ENCODE data around the gene USP1. TPM values are rescaled to one million over a fixed set of nuclear protein-coding genes. Genes with fewer than 3 reads are reported as not detected.

USP1 gene
- total RNA-seq, 1 experiment from 2014 or later: 42.9 TPM

GRCh38 chr1:62433861-62434617 lies 2.8 kb upstream of the USP1 start:
- H3K9me3 ChIP-seq (ENCODE audit: control insufficient read depth, insufficient read depth, low read depth, low read length): no peaks in the 10 kb centered on the region
- CTCF ChIA-PET: no interaction called here
- in situ Hi-C loops (cut with HindIII; ENCODE audit: low pct_unique_long_range_greater_than_20kb, low sequenced_read_pairs): no loop called here
- peaks cover 4% of the 10 kb centered on the region; the same call in 1 of the 2 replicates for H3K36me3 ChIP-seq (ENCODE audit: control insufficient read depth, insufficient read depth, low read length)
- no peaks in the 10 kb centered on the region; the same call in 1 of the 2 replicates for H3K27me3 ChIP-seq (ENCODE audit: control insufficient read depth, insufficient read depth, low read length)
- no peak overlapping the region for H3K4me3 ChIP-seq (ENCODE audit: low read depth in 2 of 2, low read length in 2 of 2)
- no peaks in the 10 kb centered on the region for H3K4me1 ChIP-seq (ENCODE audit: control insufficient read depth, insufficient read depth, low read length)
- TF ChIP-seq REST (IDR thresholded peaks at IDR 0.05; ENCODE audit: insufficient read depth in 1 of 2, low read depth in 2 of 2, low read length in 1 of 2): no peak
- no peak for TF ChIP-seq POLR2AphosphoS5 (IDR thresholded peaks at IDR 0.05; ENCODE audit: low read depth, low read length)
- no peak for TF ChIP-seq TCF7L2 (IDR thresholded peaks at IDR 0.05; ENCODE audit: low read depth, low read length)
- no peak for TF ChIP-seq SIN3A (IDR thresholded peaks at IDR 0.05; ENCODE audit: borderline replicate concordance, insufficient read depth, low read depth, low read length)
- H3K27ac ChIP-seq (ENCODE audit: low read length): no peak overlapping the region
- intact Hi-C loops (cut with micrococcal nuclease; ENCODE audit: unreplicated experiment): no loop called here
- DNase-seq (ENCODE audit: low read depth, low spot score): no peak
- no peak for ATAC-seq
- POLR2A ChIA-PET: no interaction called here
- BruUV-seq (replicated peaks): no TSS peak

- intact Hi-C loops (cut with micrococcal nuclease; ENCODE audit: unreplicated experiment): no loop called here
- TF ChIP-seq POLR2AphosphoS5 (IDR thresholded peaks at IDR 0.05; ENCODE audit: low read depth, low read length) (no peak), CTCF (IDR thresholded peaks at IDR 0.05) (no peak), SIN3A (IDR thresholded peaks at IDR 0.05; ENCODE audit: borderline replicate concordance, insufficient read depth, low read depth, low read length) (no peak), TCF7L2 (IDR thresholded peaks at IDR 0.05; ENCODE audit: low read depth, low read length) (no peak), REST (IDR thresholded peaks at IDR 0.05; ENCODE audit: insufficient read depth in 1 of 2, low read depth in 2 of 2, low read length in 1 of 2) (no peak)
- Histone ChIP-seq H3K4me1 (ENCODE audit: control insufficient read depth, insufficient read depth, low read length) (peaks cover 3% of the 10 kb centered on the region; the same call in 1 of the 2 replicates), H3K9me3 (ENCODE audit: control insufficient read depth, insufficient read depth, low read depth, low read length) (no peaks in the 10 kb centered on the region), H3K27me3 (ENCODE audit: control insufficient read depth, insufficient read depth, low read length) (no peaks in the 10 kb centered on the region; the same call in 1 of the 2 replicates), H3K36me3 (ENCODE audit: control insufficient read depth, insufficient read depth, low read length) (peaks cover 7% of the 10 kb centered on the region), H3K4me3 (ENCODE audit: low read depth in 2 of 2, low read length in 2 of 2) (no peak overlapping the region), H3K27ac (ENCODE audit: low read length) (no peak overlapping the region)
- in situ Hi-C loops (cut with HindIII; ENCODE audit: low pct_unique_long_range_greater_than_20kb, low sequenced_read_pairs): no loop called here
- POLR2A ChIA-PET: no interaction called here
- BruUV-seq (replicated peaks): no TSS peak
- DNase-seq (ENCODE audit: low read depth, low spot score) (no peak), ATAC-seq (no peak)
- CTCF ChIA-PET: no interaction called here
These were observed 2.2 kb upstream of the USP1 start for GRCh38 chr1:62434618-62435001.
